IMR-90 (cell line): ENCODE data around the gene PPM1L. TPM values are rescaled to one million over a fixed set of nuclear protein-coding genes. Genes with fewer than 3 reads are reported as not detected.

ENCODE experiments used
- ATAC-seq: fragments of 200-7000 bp; cut with Tn5 transposase; 2 replicates; pipeline ENCODE4 v1.9.1; 2020; ENCODE audit warnings: low read depth, mild to moderate bottlenecking, moderate library complexity
- BruUV-seq: library from RNA; stranded (reverse); fragments of 400-500 nt; replicated peaks from 2 replicates; lab custom pipeline; 2021; lab: Mats Ljungman, UMichigan
- CTCF ChIA-PET: fragments of 300-600 bp; formaldehyde crosslinking; extraction: SDS; loops from one replicate; lab custom pipeline; 2021; ENCODE audit warnings: antibody characterized with exemption; lab: Yijun Ruan, JAX
- POLR2A ChIA-PET: fragments of 300-600 bp; sonication (Branson Sonifier 250); formaldehyde crosslinking; loops from one replicate; lab custom pipeline; 2022; ENCODE audit warnings: antibody characterized with exemption; ENCODE audit not compliant: unreplicated experiment; lab: Charles Lee
- DNase-seq: peaks from one replicate; pipeline ENCODE4 v3.0.0; 2013
- H2AFZ ChIP-seq: replicated peaks from 2 replicates; pipeline ENCODE3; 2013; ENCODE audit warnings: low read length, mild to moderate bottlenecking; ENCODE audit not compliant: poor library complexity
- H2AK5ac ChIP-seq: 2 replicates; pipeline ENCODE4 v1.6.1; 2013; ENCODE audit warnings: low read depth, low read length, inconsistent platforms
- H2AK9ac ChIP-seq: replicated peaks from 2 replicates; pipeline ENCODE3; 2013; ENCODE audit warnings: mild to moderate bottlenecking, low read depth, low read length, moderate library complexity; ENCODE audit not compliant: poor library complexity
- H2BK120ac ChIP-seq: 2 replicates; pipeline ENCODE4 v1.6.1; 2013; ENCODE audit warnings: low read depth, low read length, inconsistent platforms
- H2BK15ac ChIP-seq: 3 replicates; pipeline ENCODE4 v1.6.1; 2013; ENCODE audit warnings: low read depth, low read length, inconsistent platforms
- H2BK20ac ChIP-seq: 2 replicates; pipeline ENCODE4 v1.6.1; 2013; ENCODE audit warnings: low read depth, mild to moderate bottlenecking, inconsistent platforms, low read length, moderate library complexity
- H2BK5ac ChIP-seq: 2 replicates; pipeline ENCODE4 v1.6.1; 2013; ENCODE audit warnings: mild to moderate bottlenecking, low read depth, low read length, inconsistent platforms; ENCODE audit not compliant: poor library complexity, severe bottlenecking
- H3K14ac ChIP-seq: replicated peaks from 2 replicates; pipeline ENCODE4 v1.6.1; 2013; ENCODE audit warnings: low read depth, low read length, inconsistent platforms
- H3K18ac ChIP-seq: 2 replicates; pipeline ENCODE4 v1.6.1; 2013; ENCODE audit warnings: low read depth, low read length, control low read depth
- H3K23ac ChIP-seq: 2 replicates; pipeline ENCODE4 v1.6.1; 2013; ENCODE audit warnings: low read depth, low read length, inconsistent platforms
- H3K27ac ChIP-seq: 2 replicates; pipeline ENCODE4 v1.5.1; 2013; ENCODE audit warnings: mild to moderate bottlenecking, control low read depth, low read length; ENCODE audit not compliant: insufficient read depth
- H3K27me3 ChIP-seq: 2 replicates; pipeline ENCODE4 v1.6.1; 2013; ENCODE audit warnings: low read length; ENCODE audit not compliant: control insufficient read depth, insufficient read depth
- H3K36me3 ChIP-seq: 2 replicates; pipeline ENCODE4 v1.6.1; 2013; ENCODE audit warnings: low read length, mixed read lengths; ENCODE audit not compliant: control insufficient read depth, insufficient read depth
- H3K4ac ChIP-seq: 2 replicates; pipeline ENCODE4 v1.6.1; 2013; ENCODE audit warnings: low read depth, low read length, inconsistent platforms
- H3K4me1 ChIP-seq: 2 replicates; pipeline ENCODE4 v1.6.1; 2013; ENCODE audit warnings: low read length, mixed read lengths; ENCODE audit not compliant: control insufficient read depth, insufficient read depth
- H3K4me2 ChIP-seq: 2 replicates; pipeline ENCODE4 v1.6.1; 2013; ENCODE audit warnings: low read depth, mild to moderate bottlenecking, control low read depth, low read length, moderate library complexity
- H3K4me3 ChIP-seq: 2 replicates; pipeline ENCODE4 v1.5.1; 2013; ENCODE audit warnings: low read depth, mild to moderate bottlenecking, control low read depth, low read length, moderate library complexity; ENCODE audit not compliant: insufficient read depth
- H3K56ac ChIP-seq: 2 replicates; pipeline ENCODE4 v1.6.1; 2013; ENCODE audit warnings: low read length, inconsistent platforms; ENCODE audit not compliant: insufficient read depth; ENCODE audit errors: extremely low read depth
- H3K79me1 ChIP-seq, 2 experiments: 2 replicates each; pipeline ENCODE4 v1.6.1; 2013; ENCODE audit warnings: low read length in 2 of 2, inconsistent platforms in 1 of 2, low read depth in 1 of 2
- H3K9ac ChIP-seq: 2 replicates; pipeline ENCODE4 v1.6.1; 2013; ENCODE audit warnings: low read depth, low read length, control low read depth
- H3K9me1 ChIP-seq: 2 replicates; pipeline ENCODE4 v1.6.1; 2013; ENCODE audit warnings: low read length, inconsistent platforms; ENCODE audit not compliant: insufficient read depth
- H3K9me3 ChIP-seq: 2 replicates; pipeline ENCODE4 v1.6.1; 2013; ENCODE audit warnings: low read length; ENCODE audit not compliant: control insufficient read depth, insufficient read depth
- H4K20me1 ChIP-seq: 2 replicates; pipeline ENCODE4 v1.6.1; 2013; ENCODE audit warnings: low read length, inconsistent platforms; ENCODE audit not compliant: insufficient read depth
- H4K5ac ChIP-seq: 2 replicates; pipeline ENCODE4 v1.6.1; 2013; ENCODE audit warnings: mild to moderate bottlenecking, low read depth, low read length, control low read depth
- H4K8ac ChIP-seq, 2 experiments: 2 replicates each; pipeline ENCODE4 v1.6.1; 2013; ENCODE audit warnings: low read depth in 2 of 2, low read length in 2 of 2, control low read depth in 1 of 2, inconsistent platforms in 1 of 2
- H4K91ac ChIP-seq: 2 replicates; pipeline ENCODE4 v1.6.1; 2013; ENCODE audit warnings: low read depth, low read length, inconsistent platforms; ENCODE audit not compliant: insufficient read depth
- BHLHE40 ChIP-seq: fragments of 150-350 bp; IDR thresholded peaks from 2 replicates; pipeline ENCODE4 v1.6.1; 2016; ENCODE audit warnings: mild to moderate bottlenecking, low read depth, low read length
- CEBPB ChIP-seq: IDR thresholded peaks from 2 replicates; pipeline ENCODE4 v1.6.1; 2012; ENCODE audit warnings: low read depth, low read length, improper control_type of control experiment
- CHD1 ChIP-seq: IDR thresholded peaks from 2 replicates; pipeline ENCODE4 v1.6.1; 2012; ENCODE audit warnings: low read depth, low read length, improper control_type of control experiment
- ELK1 ChIP-seq: fragments of 150-350 bp; IDR thresholded peaks from 2 replicates; pipeline ENCODE4 v1.6.1; 2016; ENCODE audit warnings: low read depth, mild to moderate bottlenecking, low read length, moderate library complexity, borderline replicate concordance
- FOS ChIP-seq: fragments of 150-350 bp; IDR thresholded peaks from 2 replicates; pipeline ENCODE4 v1.6.1; 2016; ENCODE audit warnings: low read depth, low read length
- MAFK ChIP-seq: IDR thresholded peaks from 2 replicates; pipeline ENCODE4 v1.6.1; 2012; ENCODE audit warnings: low read depth, low read length, improper control_type of control experiment
- MAZ ChIP-seq: IDR thresholded peaks from 2 replicates; pipeline ENCODE4 v1.6.1; 2012; ENCODE audit warnings: low read depth, mild to moderate bottlenecking, low read length, improper control_type of control experiment, moderate library complexity, borderline replicate concordance
- MXI1 ChIP-seq: IDR thresholded peaks from 2 replicates; pipeline ENCODE4 v1.6.1; 2012; ENCODE audit warnings: low read depth, mild to moderate bottlenecking, low read length, moderate library complexity, borderline replicate concordance
- NFE2L2 ChIP-seq: fragments of 150-350 bp; IDR thresholded peaks from 2 replicates; pipeline ENCODE4 v1.6.1; 2016; ENCODE audit warnings: low read depth, mild to moderate bottlenecking, low read length
- POLR2A ChIP-seq: IDR thresholded peaks from 2 replicates; pipeline ENCODE4 v1.6.1; 2012; ENCODE audit warnings: mild to moderate bottlenecking, low read depth, low read length
- RAD21 ChIP-seq: IDR thresholded peaks from 2 replicates; pipeline ENCODE4 v1.6.1; 2012; ENCODE audit warnings: low read length, improper control_type of control experiment
- RCOR1 ChIP-seq: IDR thresholded peaks from 2 replicates; pipeline ENCODE4 v1.6.1; 2012; ENCODE audit warnings: mild to moderate bottlenecking, low read length, improper control_type of control experiment; ENCODE audit not compliant: insufficient replicate concordance
- RFX5 ChIP-seq: IDR thresholded peaks from 2 replicates; pipeline ENCODE4 v1.8.0; 2012; ENCODE audit warnings: low read depth, mild to moderate bottlenecking, low read length, moderate library complexity
- SMC3 ChIP-seq: fragments of 150-350 bp; IDR thresholded peaks from 2 replicates; pipeline ENCODE4 v1.6.1; 2016; ENCODE audit warnings: low read depth, mild to moderate bottlenecking, antibody characterized with exemption, low read length, moderate library complexity
- USF2 ChIP-seq: fragments of 150-350 bp; IDR thresholded peaks from 2 replicates; pipeline ENCODE4 v1.6.1; 2017; ENCODE audit warnings: mild to moderate bottlenecking, antibody characterized with exemption, low read length, low read depth
- WGBS, 2 experiments: methylation state at CpG; one replicate each; pipeline versions ENCODE4 v1.1.5 to v1.1.7; 2013; ENCODE audit warnings: missing lambda C conversion rate in 2 of 2; ENCODE audit not compliant: insufficient read length in 1 of 2; ENCODE audit errors: extremely low coverage in 2 of 2; 5-methylcytosine and 5-hydroxymethylcytosine counted together
- dilution Hi-C: fragments of 300-500 bp; cut with HindIII; formaldehyde crosslinking; loops from one replicate; pipeline ENCODE4 v1.14.3; 2018; ENCODE audit warnings: low sequenced_read_pairs; ENCODE audit not compliant: unreplicated experiment
- in situ Hi-C: fragments of 300-500 bp; cut with MboI; formaldehyde crosslinking; loops from 3 replicates; pipeline ENCODE4 v1.14.3; 2019; ENCODE audit warnings: low sequenced_read_pairs, inconsistent platforms, mixed read lengths
- intact Hi-C: fragments of 100-400 bp; cut with micrococcal nuclease; formaldehyde crosslinking; loops from 2 replicates; pipeline ENCODE4 v1.10.0; 2022
- polyA plus RNA-seq, 3 experiments: library from polyadenylated mRNA; depleted of rRNA; stranded (reverse); fragments of >200 nt; gene quantifications; 2 replicates each; pipeline ENCODE4 v1.2.3, GENCODE V29; 2012; ENCODE audit warnings: low replicate concordance in 1 of 3
- total RNA-seq: library from RNA; depleted of rRNA; stranded (reverse); fragments of >200 nt; gene quantifications from 2 replicates; pipeline ENCODE4 v1.2.3, GENCODE V29; 2012
- TF ChIP-seq, protein P1 (sequence below): conservative IDR thresholded peaks from 2 replicates; pipeline ENCODE4 v1.5.1; 2012; ENCODE audit warnings: mild to moderate bottlenecking, low read depth, low read length, improper control_type of control experiment

PPM1L gene
- total and polyA plus RNA-seq, 2 of the 4 experiments (the other 2 are of a cell fraction) = 0.14 to 0.18 TPM

DNA sequence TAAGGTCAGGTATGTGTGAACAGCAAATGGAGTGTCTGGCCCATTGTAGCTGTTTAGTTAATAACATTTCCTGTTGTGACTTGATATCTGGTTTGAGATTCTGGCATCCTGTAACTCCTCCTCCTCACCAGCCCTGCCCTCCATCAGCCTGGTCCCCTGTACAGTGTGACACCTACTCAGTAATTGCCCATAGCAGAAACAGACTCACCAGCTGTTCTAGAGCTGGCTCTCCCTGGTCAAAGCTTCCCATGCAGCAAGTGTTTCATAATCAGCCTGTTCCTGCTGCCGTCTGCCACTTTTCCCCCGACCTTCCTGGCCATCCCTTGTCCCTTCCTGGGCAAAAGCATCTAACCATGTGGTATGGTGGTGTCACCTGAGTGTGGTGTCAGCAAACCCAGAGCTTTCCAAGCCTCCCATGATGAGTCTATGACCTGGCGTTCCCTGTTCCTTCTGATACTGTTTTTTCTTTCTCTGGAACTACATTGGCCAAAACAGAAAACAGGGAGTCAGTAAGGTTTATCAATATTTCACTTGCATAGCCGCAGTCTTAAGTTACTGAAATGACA, 293.7 kb downstream of the PPM1L start:
- Histone ChIP-seq H3K14ac (no peak overlapping the region), H3K4ac (no peak overlapping the region), H3K27ac (no peak overlapping the region), H2BK20ac (no peak overlapping the region), H3K9me1 (no peaks in the 10 kb centered on the region), H4K20me1 (no peaks in the 10 kb centered on the region), H2AK9ac (no peak overlapping the region), H3K56ac (no peak overlapping the region), H3K9me3 (no peaks in the 10 kb centered on the region), H3K23ac (no peak overlapping the region), H4K8ac (no peak overlapping the region), H3K36me3 (no peaks in the 10 kb centered on the region), H2AFZ (no peak overlapping the region), H3K27me3 (no peaks in the 10 kb centered on the region), H3K4me2 (no peak overlapping the region), H3K4me3 (no peak overlapping the region), H3K9ac (no peak overlapping the region), H3K18ac (no peak overlapping the region), H3K4me1 (no peaks in the 10 kb centered on the region), H3K79me1 (no peaks in the 10 kb centered on the region), H4K5ac (no peak overlapping the region), H2AK5ac (no peak overlapping the region), H2BK5ac (no peak overlapping the region), H4K91ac (no peak overlapping the region), H2BK120ac (no peak overlapping the region), H2BK15ac (no peak overlapping the region)
- intact Hi-C loops = no loop called here
- no peak for DNase-seq
- in situ Hi-C loops = no loop called here
- no TSS peak for BruUV-seq
- TF ChIP-seq NFE2L2 (no peak), MXI1 (no peak), RCOR1 (no peak), RFX5 (no peak), CEBPB (no peak), CHD1 (no peak), USF2 (no peak), SMC3 (no peak), BHLHE40 (no peak), POLR2A (no peak), MAZ (no peak), FOS (no peak), ELK1 (no peak), MAFK (no peak), RAD21 (no peak)
- TF ChIP-seq, protein P1, sequence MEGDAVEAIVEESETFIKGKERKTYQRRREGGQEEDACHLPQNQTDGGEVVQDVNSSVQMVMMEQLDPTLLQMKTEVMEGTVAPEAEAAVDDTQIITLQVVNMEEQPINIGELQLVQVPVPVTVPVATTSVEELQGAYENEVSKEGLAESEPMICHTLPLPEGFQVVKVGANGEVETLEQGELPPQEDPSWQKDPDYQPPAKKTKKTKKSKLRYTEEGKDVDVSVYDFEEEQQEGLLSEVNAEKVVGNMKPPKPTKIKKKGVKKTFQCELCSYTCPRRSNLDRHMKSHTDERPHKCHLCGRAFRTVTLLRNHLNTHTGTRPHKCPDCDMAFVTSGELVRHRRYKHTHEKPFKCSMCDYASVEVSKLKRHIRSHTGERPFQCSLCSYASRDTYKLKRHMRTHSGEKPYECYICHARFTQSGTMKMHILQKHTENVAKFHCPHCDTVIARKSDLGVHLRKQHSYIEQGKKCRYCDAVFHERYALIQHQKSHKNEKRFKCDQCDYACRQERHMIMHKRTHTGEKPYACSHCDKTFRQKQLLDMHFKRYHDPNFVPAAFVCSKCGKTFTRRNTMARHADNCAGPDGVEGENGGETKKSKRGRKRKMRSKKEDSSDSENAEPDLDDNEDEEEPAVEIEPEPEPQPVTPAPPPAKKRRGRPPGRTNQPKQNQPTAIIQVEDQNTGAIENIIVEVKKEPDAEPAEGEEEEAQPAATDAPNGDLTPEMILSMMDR = no peak
- POLR2A ChIA-PET = no interaction called here
- dilution Hi-C loops = no loop called here
- WGBS, 2 experiments = no CpG with 5 or more reads among the region's 4 CpGs
- no peak for ATAC-seq
- CTCF ChIA-PET = no interaction called here
